NCI-H82 treated with DMSO at 0.1 percent for 48 hours (cell line): ENCODE results near the gene AXL.
"Not testable (repeated sequence)": the region's sequence is repeated elsewhere in the genome, so short reads cannot be mapped to it uniquely, and the experiment has no call there.

Experiments used
- DNase-seq: peaks from one replicate; lab custom pipeline; 2025; ENCODE audit not compliant: unreplicated experiment; lab: John Stamatoyannopoulos, UW

Gene AXL

DNA sequence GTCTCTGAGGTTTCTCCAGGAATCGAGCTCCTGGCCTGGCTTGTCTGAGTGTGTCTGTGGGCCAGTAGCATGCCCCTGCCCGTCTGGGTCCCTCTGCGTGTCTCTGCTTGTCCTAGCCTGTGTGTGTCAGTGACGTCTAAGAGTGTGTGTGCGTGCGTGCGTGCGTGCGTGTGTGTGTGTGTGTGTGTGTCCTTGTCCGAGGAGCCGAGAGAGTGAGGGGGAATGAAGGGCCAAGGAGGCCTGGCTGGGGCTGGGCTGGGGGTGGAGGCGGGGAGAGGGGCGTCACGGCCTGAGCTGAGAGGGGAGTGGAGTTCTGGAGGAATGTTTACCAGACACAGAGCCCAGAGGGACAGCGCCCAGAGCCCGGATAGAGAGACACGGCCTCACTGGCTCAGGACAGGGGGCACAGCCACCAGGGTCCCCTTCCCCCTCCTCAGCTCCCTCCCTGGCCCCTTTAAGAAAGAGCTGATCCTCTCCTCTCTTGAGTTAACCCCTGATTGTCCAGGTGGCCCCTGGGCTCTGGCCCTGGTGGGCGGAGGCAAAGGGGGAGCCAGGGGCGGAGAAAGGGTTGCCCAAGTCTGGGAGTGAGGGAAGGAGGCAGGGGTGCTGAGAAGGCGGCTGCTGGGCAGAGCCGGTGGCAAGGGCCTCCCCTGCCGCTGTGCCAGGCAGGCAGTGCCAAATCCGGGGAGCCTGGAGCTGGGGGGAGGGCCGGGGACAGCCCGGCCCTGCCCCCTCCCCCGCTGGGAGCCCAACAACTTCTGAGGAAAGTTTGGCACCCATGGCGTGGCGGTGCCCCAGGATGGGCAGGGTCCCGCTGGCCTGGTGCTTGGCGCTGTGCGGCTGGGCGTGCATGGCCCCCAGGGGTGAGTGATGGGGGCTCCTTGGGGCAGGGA lies at the start of gene AXL:
Gene AXL (plus strand): TSS at position 609 of the 893 bp plus-strand sequence. CDS start 170 bp downstream, at position 779.
- DNase-seq, result no peak

DNA sequence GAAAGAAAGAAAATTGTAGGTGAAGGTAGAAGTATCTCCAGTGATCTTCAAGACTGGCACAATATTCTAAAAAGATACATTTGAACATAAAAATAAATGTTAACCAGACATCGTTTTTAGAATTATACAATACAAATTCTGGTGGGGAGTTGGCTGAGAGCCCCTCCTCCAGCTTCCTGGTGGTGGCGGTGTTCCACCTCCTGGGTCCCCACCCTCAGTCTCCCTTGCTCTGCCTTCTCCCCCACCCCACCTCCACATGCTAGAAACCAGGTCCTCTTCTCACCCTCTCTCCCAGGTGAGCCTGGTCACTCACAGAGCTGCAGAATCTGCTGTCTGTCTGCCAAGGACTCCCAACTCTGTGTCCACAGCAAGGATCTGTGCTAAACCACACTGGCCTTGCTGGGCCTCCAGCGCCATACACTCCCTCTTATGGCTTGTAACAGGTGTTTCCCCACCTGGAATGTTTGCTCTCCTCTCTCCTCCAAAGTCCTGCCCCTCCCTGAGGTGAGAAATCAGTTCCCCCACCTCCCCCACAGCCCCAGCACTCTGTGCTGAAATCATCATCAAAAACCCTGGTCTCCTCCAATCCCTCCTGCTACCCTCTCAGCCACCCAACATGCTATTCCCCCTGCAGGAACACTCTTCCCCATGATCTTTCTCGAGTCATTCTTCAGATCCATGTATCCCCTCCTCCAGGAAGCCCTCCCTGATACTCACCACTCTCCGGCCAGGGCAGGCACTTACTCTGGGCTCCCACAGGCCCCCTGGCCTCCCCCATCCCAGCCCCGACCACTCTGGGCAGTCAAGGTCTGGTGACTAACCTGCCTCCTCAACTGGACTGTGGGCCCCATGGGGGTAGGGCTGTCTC lies 46.5 kb upstream of the AXL start:
- DNase-seq, result no peak

DNA sequence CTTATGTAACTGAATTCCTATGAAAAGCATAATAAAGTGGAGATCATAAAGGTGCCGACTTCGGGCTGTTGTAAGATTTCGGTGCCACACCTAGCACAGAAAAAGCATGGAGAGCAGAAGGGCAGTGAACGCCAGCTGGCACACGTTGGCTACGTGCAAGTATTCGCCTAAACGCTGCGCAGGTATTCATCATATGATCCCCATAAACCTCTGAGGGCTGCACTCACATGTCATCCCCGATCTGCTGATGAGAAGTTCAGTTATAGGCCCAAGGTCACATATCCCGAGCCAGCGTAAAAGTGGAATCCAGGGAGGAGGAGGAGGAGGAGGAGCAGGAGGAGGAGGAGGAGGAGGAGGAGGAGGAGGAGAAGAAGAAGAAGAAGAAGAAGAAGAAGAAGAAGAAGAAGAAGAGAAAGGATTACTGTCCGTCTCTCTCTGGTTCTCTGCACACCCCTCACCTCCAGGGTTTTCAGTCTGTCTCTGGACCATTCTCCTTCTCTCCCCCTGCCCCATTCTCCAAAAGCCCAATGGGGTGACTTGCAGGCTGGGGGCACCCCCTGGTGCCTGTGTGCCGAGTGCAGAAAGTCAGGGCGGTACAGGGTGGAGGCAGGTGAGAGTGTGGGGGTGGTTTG lies 44.6 kb upstream of the AXL start:
- DNase-seq, result no peak

DNA sequence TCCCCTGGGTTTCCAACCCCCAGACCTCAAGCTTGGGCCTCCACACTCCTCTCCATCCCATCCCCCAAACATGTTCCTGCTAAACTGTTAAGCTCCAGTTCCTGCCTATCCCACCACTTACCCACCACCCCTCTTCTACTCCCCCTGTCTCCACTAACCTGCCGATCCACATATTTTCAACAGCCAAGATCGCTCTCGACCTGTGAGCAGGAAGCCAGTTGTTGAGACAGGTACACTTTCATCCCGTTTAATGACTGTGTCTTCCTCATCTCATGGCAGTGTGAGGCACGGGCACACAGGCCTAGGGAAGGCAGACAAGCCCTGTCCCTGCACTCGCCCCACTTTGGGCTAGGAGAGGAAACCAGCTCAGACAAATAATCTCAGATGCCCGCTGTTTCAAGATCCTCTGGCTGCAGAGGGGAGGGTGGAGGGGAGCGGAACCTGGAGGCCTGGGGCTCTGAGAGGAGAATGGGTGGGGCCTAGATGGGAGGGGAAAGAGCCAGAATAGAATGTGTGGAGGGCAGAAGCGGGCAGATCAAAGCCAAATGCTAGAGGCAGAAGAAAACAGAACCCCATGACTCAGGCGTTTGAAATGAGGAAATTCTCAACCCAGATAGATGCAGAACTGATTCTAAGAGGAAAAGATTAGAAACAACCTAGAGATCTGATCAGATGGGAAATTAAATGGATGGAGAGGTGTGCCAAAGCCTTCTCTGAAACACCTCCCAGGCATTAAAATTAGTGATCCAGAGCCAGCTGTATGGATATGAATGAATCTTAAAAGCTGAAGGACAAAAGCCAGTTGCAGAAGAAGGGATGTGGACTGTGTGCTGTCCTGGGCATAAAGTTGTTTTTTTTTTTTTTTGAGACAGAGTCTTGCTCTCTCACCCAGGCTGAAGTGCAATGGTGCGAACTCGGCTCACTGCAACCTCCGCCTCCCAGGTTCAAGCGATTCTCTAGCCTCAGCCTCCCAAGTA lies 42.9 kb upstream of the AXL start:
- DNase-seq, result no peak

DNA sequence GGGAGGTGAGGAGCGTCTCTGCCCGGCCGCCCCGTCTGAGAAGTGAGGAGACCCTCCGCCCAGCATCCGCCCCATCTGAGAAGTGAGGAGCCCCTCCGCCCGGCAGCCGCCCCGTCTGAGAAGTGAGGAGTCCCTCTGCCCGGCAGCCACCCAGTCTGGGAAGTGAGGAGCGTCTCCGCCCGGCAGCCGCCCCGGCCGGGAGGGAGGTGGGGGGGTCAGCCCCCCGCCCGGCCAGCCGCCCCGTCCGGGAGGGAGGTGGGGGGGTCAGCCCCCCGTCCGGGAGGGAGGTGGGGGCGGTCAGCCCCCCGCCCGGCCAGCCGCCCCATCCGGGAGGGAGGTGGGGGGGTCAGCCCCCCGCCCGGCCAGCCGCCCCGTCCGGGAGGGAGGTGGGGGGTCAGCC lies 38.9 kb upstream of the AXL start:
- not testable (repeated sequence) for DNase-seq

DNA sequence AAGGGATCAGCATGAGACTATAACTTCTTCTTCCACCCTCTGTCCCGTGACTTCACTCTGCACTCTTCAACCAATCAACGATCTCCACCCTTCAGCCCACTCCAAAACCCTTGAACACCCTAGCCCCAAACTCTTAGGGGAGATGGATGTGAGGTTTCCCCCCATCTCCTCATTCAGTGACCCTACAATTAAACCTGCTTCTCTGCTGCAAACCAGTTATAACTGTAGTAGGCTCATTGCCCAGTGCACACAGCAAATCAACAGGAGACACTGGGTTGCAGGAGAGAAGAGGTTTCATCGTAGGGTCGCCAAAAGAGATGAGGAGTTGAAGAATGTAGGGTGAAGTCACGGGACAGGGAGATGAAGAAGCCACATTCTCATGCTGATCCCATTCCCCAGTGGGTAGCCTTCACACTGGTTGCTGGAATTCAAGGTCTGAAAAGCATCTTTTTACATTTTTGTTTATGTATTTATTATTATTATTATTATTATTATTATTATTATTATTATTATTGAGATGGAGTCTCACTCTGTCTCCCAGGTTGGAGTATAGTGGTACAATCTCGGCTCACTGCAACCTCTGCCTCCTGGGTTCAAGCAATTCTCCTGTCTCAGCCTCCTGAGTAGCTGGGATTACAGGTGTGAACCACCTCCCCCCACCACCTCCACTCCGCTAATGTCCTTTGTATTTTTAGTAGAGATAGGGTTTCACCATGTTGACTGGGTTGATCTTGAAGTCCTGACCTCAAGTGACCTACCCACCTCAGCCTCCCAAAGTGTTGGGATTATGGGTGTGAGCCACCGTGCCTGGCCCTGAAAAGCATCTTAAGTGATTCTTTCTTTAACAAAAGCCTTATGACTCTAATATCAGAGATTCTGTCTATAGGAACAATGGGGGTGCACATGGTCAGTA lies 31.8 kb upstream of the AXL start:
- DNase-seq, result no peak

DNA sequence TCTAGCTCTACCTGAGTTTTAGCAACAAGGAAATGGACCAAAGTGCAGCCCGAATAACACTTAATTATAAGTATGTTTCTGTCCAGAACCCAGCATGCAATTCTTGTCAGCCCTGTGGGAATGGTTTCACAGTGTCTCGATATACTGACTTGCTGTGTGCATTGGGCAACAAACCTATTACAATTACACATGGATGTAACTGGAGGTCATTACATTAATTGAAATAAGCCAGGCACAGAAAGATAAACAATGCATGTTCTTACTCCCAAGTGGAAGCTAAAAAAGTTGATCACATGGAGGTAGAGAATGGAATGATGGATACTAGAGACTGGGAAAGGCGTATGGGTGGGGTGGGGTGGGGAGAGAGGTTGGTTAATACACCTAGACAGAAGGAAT lies 31.1 kb upstream of the AXL start:
- DNase-seq, result no peak

DNA sequence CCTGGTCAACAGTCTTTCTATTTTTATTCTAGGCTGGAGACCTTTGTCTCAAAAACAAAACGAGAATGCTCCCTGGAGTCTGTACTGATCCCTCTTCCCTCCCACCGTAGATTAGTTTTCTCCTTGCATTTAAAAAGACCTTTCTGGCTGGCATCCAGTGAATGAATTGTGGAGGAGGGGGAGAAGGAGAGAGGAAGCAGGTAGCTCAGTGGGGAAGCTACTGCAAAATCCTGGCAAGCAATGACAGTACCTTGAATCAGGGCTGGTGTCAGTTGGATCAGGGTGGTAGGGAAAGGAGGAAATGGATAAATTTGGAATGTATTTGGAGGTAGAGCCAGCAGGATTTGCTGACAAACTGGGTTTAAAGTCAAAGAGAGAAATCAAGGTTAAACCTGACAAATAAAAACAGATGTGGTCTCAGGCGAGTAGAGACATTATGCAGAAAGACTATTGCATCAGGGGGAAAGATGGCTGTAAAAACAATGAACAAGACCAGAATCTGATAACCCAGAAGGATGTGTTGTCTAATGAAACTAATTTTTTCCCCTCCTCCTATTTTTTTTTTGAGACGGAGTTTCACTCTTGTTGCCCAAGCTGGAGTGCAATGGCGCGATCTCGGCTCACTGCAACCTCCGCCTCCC lies 29.5 kb upstream of the AXL start:
- DNase-seq, result no peak

DNA sequence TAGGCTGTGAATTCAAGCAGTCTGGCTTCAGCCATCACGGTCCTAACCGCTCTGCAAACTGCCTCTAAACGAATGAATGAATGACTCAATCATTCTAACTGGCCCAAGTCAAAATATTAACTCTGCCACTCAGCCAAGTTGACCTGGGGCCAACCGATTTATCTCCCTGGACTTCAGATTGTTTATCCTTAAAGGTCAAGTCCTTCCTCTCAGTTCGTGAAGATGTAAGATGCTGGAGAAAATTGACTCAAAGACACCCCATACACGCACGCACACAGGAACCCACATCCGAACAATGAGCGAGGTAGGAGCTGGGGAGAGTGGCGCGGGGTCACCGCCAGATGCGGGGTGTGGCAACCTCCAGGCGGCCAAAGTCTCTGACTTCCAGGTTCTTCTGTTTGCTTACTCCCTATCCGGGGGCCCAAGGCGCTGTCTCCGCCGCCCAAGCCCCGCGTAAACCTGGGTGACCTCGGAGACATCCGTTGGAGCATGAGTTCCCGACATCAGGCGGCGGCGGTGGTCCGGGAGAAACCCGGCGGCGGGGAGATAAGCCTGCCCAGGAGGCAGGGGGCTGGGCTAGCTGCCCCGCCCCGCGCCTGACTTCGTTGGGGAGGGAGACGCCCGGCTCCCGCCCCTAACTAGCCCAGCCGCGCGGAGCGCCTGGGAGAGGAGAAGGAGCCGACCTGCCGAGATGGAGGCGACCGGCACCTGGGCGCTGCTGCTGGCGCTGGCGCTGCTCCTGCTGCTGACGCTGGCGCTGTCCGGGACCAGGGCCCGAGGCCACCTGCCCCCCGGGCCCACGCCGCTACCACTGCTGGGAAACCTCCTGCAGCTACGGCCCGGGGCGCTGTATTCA lies 26.2 kb upstream of the AXL start, which contains the start of gene CYP2S1:
Gene CYP2S1 (plus strand): TSS at position 646 of the 856 bp plus-strand sequence. CDS start 46 bp downstream, at position 692.
- DNase-seq, result no peak

DNA sequence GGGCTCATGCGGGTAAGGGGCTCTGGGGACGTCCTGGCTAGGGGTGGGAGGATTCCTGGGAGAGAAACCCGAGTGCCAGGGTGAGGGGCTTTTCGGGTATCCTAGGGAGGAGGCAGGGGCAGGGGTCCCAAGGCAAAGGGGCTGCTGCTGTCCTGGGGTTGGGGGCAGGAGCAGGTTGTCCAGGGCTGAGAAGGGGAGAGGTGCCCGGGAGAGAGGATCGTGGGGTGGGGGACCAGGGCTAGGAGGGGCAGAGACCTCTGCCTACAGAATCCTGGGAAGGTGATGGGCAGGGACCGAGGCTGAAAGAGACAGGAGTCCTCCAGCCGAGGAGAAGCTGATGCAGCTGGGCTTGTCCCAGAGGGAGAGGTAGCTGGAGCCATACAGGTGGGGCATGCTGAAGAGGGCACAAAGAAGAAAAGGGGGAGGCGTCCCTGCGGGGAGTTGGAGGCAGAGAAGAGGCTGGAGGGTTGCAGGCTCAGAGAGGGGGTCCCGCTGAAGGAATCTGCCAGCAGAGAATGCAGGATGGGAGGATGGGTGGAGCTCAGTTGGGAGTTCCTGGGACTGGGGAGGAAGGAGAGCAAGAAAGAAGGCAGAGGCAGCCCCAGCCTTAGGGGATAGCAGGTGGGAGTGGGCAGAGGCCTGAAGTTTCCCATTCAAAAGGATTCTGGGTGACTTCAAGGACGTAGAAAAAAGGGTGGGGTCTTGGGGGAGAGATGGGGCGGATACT lies 25.4 kb upstream of the AXL start:
- no peak for DNase-seq

DNA sequence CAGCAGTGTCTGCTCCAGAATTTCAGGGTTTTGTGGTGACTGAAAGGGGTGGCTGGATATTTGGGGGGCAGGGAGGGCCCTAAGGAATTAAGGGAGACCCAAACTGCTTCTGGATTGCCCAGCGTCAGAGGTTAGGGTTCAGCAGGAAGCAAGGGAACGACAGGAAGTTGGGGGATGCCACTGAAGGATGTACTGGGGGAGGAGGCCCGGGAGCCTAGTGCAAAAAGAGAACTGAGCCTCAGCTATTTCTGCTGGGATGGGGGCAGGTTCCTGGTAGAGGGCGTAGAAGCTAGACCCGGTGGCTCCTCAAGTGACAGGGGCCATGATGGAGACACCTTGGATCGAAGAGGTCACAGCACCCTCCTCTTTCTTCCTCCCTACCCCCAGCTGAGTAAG lies 24.9 kb upstream of the AXL start:
- no peak for DNase-seq

DNA sequence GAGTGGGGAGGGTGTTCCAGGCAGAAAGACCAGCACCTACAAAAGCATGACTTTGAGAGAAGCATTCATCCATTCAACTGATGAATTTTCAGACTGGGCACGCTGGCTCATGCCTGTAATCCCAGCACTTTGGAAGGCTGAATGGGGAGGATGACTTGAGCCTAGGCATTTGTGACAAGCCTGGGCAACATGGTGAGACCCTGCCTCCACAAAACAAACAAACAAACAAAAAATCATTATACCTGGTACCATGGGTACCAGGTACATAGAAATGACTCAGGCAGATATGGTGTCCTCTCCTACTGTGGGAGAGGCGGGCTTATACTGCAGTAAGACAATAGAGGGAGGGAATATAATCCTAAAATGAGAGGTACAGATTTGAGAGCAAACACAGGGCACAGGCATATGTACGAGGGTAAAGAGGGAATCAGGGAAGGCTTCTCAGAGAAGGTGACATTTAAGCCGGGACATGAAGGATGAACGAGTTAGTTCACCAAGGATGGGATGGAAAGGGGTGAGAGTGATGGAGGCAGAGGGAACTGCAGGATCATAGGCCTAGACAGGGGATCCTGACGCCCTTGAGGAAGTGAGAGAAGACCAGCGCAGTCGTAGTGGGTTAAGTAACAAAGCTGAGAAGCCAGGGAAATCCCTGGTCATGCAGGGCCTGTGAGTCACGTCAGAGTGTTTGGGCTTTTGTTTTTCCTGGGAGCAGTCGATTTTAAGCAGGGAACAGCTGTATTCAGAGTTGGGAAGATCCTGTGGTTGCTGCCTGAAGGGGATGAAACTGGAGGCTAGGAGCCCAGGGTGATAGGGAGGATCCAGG lies 23.1 kb upstream of the AXL start:
- no peak for DNase-seq

DNA sequence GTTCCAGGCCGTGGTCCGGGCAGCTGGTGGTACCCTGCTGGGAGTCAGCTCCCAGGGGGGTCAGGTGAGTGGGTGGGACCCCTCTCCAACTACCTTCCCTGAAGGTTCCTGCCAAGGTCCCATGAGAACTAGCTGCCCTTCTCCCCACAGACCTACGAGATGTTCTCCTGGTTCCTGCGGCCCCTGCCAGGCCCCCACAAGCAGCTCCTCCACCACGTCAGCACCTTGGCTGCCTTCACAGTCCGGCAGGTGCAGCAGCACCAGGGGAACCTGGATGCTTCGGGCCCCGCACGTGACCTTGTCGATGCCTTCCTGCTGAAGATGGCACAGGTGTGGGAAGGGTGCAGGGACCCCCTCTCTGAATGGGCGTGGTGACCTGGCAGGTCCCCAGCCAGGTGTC lies 20.5 kb upstream of the AXL start:
- no peak for DNase-seq

DNA sequence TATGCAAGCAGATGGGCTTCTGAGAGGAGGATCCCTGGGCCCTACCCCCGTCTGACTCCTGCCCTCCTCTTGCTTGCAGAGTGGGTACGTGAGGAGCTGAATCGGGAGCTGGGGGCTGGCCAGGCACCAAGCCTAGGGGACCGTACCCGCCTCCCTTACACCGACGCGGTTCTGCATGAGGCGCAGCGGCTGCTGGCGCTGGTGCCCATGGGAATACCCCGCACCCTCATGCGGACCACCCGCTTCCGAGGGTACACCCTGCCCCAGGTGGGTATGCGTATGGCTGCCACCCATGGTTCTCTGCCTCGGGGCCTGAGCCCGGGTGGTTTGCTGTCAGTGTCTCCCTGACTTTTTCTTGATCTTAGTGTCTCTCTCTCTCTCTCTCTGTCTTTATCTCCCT lies 15.7 kb upstream of the AXL start:
- DNase-seq, result no peak

DNA sequence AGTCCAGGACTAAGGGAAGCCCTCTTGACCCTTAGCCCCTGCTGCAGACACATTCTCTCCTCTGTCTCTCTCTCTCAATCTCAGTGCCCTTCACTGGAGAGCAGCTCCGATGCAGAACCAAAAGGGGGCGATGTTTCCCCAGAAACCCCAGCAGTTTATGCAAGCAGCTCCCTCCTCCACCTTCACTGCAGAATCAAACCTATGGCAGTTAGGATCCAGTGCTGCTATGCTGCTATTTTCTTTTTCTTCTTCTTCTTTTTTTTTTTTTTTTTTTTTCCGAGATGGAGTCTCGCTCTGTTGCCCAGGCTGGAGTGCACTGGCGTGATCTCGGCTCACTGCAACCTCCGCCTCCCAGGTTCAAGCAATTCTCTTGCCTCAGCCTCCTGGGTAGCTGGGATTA lies 14.7 kb upstream of the AXL start:
- DNase-seq, result peak; percentile 34

DNA sequence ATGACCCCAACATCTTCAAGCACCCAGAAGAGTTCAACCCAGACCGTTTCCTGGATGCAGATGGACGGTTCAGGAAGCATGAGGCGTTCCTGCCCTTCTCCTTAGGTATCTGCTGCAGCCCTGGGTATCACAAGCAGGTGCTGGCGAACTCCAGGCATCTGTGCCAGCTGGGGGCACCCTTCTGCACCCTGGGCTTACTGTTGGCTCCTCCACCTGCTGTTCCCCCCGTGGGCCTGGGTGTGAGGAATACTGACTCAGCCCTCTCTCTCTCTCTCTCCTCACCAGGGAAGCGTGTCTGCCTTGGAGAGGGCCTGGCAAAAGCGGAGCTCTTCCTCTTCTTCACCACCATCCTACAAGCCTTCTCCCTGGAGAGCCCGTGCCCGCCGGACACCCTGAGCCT lies 13.0 kb upstream of the AXL start:
- no peak for DNase-seq
